GM21529 (cell line): Measurements from ENCODE around the gene UTS2.

Experiments
- ATAC-seq: cut with Tn5 transposase; IDR thresholded peaks from one replicate; pipeline ENCODE4 v1.9.1; 2021; ENCODE audit not compliant: unreplicated experiment

UTS2 gene

GRCh38 chr1:7813677-7814373, 39.0 kb downstream of the UTS2 start:
- ATAC-seq = no peak

GRCh38 chr1:7811476-7811875, 41.4 kb downstream of the UTS2 start:
- ATAC-seq = no peak

DNA sequence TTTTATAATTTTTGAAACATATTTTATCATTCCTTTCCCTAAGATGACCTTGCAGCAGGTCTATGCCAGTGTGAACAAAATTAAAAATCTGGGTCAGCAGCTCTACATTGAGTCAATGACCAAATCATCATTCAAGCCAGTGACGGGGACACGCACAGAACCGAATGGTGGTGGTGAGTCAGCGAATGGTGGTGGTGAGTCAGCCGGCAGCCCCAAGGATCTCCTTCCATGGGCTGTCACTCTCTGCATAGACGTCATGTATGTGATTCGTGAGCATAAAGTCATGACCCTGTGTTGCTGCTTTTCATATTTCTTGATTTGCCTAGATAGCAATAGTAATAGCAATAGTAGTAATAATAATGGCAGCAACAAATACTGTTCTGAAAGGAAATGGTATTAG, 42.5 kb downstream of the UTS2 start:
- no peak for ATAC-seq

DNA sequence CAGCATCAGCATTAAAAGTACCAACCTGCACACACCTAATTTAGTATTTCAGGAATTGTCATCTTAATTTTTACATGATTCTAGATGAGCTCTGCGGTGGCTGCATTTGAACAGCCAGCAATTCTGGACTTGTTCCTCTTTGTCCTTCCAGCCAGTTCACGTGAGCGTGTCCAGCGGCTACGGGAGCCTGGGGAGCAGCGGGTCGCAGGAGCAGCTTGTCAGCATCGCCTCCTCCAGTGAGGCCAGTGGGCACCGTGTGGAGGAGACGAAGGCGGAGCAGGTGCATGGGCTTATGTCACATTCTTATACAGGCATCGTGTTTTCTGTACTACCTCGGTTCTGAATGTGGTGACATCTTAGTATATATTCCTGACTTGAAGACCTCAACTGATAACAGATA, 43.1 kb downstream of the UTS2 start:
- ATAC-seq = no peak

DNA sequence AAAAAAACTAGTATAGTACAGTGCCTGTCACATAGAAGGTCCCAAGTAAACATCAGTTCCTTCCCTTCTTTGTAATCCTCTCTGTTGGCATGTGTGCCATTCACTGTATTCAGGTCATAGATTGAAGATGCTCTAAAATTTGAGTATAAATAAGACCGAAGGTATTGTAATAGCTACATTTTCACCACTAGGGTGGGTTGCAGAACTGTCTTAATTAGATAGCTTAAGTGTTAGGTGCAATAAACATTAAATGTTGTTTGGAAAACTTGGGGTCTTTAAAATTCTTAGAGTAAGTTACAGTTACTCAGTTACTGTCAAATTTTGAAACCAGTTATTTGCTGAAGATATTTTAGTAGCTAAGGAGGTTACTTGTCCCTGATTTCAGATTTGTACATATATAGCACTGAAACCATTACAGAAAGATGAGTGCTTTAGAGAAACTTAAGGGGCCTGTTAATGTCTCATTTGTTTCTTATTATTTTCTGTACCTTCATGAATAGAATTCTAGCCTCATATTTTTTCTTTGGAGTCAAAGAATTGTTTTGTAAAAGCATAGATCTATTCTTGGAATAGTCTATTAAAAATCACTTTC, 44.5 kb downstream of the UTS2 start:
- no peak for ATAC-seq

GRCh38 chr1:7805460-7805859, 47.4 kb downstream of the UTS2 start:
- no peak for ATAC-seq
